HG03378 (cell line): ENCODE data around the gene CABP4.

Experiments
- ATAC-seq: cut with Tn5 transposase; IDR thresholded peaks from one replicate; pipeline ENCODE4 v1.9.1; 2021; ENCODE audit warnings: mild to moderate bottlenecking, moderate library complexity; ENCODE audit not compliant: unreplicated experiment

The CABP4 gene

GRCh38 chr11:67494371-67495233 is 39.4 kb downstream of the CABP4 start:
- no peak for ATAC-seq

- no peak for ATAC-seq
Measured at GRCh38 chr11:67495234-67496005, 40.3 kb downstream of the CABP4 start.

DNA sequence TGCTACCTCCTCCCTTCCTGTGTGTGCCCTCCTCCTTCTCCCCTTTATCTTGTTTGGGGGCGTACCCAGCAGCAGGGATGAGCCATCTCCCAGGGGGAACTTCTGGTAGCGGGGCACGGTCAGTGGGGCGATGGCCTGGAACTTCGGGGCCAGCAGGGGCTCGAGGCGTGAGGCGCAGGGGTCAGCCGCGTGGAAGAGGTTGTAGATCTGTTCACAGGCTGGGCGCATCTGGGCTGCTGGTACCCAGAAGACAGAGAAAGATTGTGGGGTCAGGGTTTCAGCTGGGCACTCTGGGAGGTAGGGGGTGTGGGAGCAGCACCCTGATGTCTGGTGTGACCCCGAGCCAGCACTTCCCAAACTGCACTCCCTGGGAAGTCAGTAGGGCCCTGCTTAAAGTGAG is 41.0 kb downstream of the CABP4 start:
- no peak for ATAC-seq

DNA sequence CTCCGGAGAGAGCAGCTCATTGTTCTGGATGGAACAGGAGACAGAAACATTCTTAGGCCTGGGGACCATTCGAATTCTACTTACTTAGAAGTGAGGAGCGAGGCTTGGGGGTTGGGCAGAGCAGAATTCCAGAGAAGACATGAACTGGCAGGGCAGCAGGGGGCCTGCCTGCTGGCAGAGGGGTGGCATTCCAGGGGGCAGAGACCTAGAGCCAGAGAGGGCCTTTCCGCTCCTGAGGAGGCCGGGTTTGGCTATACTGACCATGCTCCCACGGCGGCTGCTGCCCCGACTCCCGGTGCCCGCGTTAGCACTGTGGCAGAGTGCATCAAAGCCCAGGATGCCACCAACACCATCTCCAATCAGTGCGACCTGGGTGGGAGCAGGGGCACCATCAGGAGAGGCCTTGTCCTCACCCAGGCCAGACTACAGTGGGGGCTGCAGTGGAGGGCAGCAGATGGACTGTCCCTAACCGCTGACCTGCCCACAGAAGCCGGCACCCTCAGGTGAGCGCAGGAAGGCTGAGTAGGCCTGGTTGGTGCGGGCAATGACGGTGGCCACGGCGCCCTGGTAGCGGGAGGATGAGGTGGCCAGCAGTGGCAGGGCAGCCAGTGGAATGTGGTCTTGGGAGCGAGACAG is 42.6 kb downstream of the CABP4 start:
- no peak for ATAC-seq

DNA sequence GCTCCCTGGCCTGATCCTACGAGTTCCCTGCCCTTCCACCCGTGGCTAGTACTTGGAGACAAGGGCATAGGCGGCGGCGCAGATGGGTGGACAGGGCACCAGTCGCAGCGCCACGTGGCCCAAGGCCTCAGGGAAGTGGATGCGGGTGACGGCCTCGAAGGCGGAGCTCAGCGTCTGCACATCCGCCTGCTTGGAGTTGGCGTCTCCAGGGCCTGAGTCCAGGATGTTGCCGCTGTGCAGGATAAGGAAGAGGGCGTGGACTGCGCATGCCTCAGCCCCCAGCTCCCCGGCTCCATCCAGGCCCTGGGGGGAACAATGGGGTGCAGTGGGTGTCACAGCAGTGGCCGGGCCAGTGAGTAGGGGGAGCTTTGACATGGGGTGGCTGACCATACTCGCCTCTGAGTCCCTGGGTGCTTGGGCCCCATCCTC is 43.4 kb downstream of the CABP4 start:
- ATAC-seq, result no peak

- ATAC-seq, result no peak
Measured at GRCh38 chr11:67499808-67500483, 44.8 kb downstream of the CABP4 start.

DNA sequence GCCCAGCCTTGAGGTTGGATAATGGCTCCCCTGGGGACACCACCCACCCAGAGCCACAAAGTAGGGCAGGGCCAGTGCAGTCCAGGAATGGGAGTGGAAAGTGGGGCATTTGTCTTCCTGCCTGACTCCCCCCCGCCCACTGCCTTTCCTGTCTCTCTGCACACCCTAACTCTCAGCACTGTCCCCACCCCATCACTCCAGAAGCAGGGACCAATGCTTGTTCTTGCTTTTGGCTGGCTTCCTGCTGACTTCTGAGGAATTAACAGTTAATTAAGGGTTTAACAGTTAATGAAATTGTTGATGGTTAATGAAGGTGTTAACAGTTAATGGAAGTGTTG is 45.3 kb downstream of the CABP4 start:
- ATAC-seq, result no peak

GRCh38 chr11:67500831-67501715 is 45.9 kb downstream of the CABP4 start:
- ATAC-seq, result no peak

- ATAC-seq, result no peak
Measured at GRCh38 chr11:67501854-67502253, 46.7 kb downstream of the CABP4 start.

GRCh38 chr11:67502328-67502979 is 47.3 kb downstream of the CABP4 start:
- no peak for ATAC-seq

GRCh38 chr11:67503119-67504004 is 48.2 kb downstream of the CABP4 start:
- no peak for ATAC-seq

DNA sequence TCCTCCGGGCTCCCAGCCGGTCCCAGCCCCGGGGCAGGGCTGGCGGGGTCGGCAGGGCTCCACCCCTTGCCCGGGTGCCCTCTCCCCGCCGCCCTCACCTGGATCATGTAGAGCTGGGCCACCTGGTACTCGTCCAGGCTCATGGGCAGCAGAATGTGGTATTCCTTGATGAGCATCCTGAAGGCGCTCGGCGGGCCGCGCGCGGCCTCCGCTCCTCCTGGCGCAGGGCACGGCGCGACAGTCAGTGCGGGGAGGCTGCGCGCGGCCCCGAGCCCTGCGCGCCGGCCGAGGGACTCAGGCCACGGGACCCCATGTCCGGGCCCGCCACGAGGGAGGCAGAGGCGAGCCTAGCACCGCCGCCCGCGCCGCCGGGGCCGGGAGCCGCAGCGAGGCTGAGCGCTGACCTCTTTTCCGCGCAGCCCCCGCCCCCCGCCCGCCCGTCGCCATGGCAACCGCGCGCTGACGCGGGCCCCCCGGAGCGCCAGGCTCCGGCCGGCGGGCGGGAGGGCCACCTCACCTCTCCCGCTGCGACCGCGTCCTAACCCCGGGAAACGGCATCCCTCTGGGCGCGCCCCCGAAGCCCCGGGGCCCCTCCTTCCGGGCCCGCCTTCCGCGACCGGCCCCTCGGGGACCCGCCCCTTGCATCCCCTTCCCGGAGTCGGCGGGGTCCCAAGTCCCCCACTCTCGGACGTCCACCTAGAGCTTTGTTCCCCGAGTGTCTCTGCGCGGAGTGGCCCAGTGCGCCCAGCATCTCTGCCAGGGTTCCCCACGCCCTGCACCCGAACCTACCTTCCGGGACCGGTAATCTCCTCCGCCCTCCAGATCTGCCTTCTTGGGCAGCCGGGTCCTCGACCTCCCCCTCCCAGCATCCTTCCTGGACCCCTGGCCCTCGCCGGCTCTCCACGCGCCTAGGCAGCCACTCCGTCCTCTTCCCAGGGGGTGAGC is 49.1 kb downstream of the CABP4 start:
- ATAC-seq, result no peak

DNA sequence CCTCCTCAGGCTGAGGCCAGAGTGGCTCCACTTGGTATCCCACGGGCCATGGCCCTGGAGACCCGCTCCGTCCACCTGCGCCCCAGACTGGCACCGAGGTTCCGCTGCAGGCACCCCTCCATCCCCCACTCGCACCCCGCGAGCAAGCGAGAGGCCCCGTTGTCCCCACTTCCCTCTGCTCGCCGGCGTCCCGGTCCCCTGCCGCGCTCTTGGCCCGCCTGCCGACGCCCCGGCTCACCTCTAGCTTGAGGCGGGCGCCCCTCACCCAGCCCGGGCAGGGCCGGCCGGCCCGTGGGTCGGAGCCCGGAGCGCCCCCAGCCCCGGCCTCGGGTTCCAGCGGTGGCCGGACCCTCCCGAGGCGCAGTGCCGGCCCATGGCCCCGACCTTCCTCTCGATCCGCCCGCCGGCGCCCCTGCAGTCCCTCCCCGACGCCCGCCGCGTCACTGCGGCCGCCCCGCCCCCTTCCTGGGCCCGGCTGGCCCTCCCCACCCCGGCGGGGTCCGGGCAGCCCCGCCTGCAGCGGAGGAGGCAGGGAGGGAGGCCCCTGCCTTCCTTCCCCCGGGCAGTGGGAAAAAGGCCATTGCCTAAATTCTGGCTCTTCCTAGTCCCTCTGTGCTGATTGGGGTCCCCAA is 49.9 kb downstream of the CABP4 start, which contains the start of gene PITPNM1:
TSS of gene PITPNM1 (minus strand) at position 414 of the 632 bp plus-strand sequence. CDS start 1,183 bp downstream, outside the sequence.
- no peak for ATAC-seq

GRCh38 chr11:67505605-67506396 is 50.6 kb downstream of the CABP4 start:
- no peak for ATAC-seq

DNA sequence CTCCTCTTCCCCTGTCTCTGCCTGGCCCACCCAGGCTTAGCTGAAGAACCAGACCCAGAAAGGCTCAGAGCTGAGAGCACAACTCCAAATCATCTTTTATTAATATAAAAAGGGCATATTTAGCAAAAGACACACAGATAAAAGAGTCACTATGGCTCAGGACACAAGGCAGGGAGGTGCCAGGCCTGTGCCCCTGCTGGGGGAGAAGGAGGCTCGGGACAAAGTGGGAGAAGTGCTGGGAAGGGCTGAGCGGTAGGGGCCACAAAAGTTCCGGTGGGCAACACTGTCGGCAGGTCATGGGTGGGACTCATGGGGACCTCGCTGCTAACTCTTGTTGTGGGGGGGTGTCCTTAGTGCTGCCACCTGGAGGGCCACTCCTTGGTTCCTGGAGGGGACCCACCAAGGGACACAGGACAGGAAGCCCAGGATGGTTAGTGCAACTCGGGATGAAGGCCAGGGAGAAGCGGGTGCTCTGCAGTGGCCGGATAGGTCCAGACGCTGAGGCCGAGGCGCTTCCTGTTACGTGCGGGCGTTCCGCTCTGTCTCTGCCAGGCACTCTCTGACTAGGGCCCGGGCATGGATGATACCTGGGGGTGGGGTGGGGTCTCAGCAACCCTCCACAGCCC is 51.4 kb downstream of the CABP4 start:
- ATAC-seq, result no peak
